NCI-H2081 (cell line): ENCODE results near the gene CDKL1.
"Not testable (repeated sequence)": the region's sequence is repeated elsewhere in the genome, so short reads cannot be mapped to it uniquely, and the experiment has no call there.

Source experiments
- DNase-seq, 2 experiments: peaks; one replicate each; lab custom pipeline; 2025; lab: John Stamatoyannopoulos, UW

CDKL1 gene

DNA sequence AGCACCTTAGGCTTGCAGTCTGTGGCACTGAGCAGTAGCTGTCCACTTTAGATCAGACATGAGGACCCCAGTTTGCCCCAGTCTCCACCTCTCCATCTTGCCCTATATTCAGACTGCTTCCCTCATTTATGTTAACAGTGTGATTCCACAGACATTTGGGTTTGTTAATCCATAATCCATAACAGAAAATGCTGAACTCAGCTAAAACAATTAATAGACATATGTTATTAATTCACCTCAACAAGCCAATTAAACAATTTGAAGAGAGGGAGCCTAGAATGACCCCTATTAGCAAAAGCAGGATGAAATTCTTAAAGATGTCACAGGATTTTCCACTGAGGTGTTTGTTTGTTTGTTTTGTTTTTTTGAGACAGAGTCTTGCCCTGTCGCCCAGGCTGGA is 9.1 kb downstream of the CDKL1 start:
- no peak for DNase-seq

- DNase-seq = no peak
Observed at GRCh38 chr14:50383618-50384225, 13.0 kb downstream of the CDKL1 start.

GRCh38 chr14:50381823-50382287 is 14.8 kb downstream of the CDKL1 start:
- no peak for DNase-seq

- no peak for DNase-seq
Observed at GRCh38 chr14:50381008-50381407, 15.7 kb downstream of the CDKL1 start.

GRCh38 chr14:50380455-50380854 is 16.2 kb downstream of the CDKL1 start:
- no peak for DNase-seq

DNA sequence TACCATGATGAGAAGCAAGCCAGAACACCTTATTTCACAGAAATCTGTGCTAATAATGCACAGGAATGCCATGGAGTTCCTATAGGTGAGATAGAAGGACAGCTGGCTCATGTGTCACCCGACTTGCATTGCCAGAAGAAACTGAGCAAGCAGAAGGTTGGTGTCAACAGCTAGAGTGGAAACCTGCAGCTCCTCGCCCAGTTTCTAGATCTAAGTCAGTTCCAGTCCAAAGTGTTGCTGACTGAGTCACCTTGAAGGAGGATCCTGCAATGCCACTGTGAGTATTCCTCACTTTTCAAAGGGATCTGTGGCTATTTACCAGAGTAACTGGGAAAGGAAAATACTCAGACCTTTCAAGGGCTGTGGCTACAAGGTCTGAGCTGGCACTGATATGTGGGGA is 17.1 kb downstream of the CDKL1 start:
- DNase-seq = no peak

DNA sequence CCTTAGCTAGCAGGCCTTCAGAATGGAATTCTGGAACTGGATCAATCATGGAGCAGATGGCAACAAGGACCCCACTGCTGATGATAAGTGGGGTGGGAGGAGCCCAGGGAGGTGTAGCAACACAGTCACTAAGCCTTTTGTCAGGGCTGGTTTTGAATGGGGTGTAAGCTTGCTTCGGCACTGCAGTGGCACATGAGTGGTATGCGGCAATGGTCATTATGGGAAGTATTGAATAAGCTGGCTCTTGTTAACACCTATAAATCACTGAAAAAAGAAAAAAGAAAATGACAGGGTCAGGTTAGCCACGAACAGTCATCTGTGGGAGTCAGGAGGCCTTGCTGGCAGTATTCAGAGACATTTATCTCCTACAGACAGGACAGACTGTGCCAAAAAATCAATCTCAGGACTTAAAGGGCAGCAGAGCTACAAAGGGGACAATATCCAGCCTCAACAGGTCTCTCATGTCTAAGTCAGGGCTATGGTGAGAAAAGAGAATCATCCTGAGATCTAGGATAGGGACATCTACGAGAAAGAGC is 19.1 kb downstream of the CDKL1 start:
- no peak for DNase-seq

DNA sequence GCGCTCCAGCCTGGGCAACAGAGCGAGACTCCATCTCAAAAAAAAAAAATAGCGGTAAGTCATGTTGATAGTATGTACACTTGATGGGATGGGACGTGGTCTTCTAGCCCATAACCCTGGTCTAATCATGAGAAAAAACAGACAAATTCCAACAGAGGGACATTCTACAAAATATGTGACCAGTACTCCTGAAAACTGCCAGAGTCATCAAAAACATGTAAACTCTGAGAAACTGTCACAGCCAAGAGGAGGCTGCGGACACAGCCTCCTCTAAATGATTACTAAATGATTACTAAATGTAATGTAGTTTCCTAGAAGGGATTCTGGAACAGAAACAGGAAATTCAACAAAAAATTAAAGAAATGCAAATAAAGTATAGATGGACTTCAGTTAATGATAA is 20.9 kb downstream of the CDKL1 start:
- no peak for DNase-seq

DNA sequence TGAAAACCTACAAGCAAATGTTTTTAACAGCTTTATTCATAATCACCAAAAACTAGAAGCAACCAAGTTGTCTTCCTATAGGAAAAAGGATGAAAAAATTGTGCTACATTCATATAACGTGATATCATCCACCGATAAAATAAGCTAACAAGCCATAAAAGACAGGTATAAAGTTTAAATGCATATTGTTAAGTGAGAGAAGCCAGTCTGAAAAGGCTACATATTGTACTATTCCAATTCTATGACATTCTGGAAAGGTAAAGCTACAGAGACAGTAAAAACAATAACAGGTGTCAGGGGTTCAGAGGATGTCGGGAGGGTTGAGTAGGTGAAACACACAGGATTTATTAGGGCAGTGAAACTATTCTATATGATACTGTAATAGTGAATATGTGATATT is 22.7 kb downstream of the CDKL1 start:
- no peak for DNase-seq

DNA sequence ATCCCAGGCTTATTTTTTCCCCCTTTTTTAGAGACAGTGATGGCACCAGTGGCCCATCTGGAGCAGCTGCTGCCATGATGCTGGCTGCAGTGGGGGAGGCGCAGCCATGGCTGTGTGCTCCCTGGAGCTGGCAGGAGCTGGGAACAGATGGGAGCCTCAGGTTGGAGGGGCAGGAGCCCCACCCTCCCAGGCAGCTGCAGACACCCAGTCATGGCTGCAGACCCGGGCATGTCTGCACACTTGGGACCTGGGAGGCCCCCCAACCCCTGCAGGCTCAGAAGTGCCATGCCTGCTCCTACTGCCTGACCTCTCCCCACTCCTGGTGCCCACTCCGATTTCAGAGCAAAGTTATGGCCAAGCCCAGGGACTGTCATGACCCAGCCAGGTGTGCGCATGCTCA is 25.1 kb downstream of the CDKL1 start:
- no peak for DNase-seq

DNA sequence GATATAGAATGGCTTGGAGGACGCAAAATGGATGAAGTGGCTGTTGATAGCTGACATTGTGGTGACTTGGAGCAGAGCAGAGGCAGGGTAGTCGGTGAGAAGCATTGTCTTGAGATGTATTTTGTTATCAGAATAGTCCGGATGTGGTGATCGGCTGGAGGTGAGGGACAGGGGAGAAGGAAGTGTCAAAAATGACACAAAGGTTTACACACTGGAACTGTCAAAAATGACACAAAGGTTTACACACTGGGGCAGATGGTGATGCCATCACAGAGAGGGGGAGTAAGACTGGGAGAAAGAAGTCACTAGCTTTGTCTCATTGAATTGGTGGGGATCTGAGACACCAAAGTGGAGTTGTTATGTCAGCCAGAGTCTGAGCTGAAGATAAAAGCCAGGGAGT is 30.1 kb downstream of the CDKL1 start:
- DNase-seq = no peak

GRCh38 chr14:50366115-50366514 is 30.6 kb downstream of the CDKL1 start:
- no peak for DNase-seq

- not testable (repeated sequence) for DNase-seq
Observed at GRCh38 chr14:50365572-50365971, 31.1 kb downstream of the CDKL1 start.

- no peak for DNase-seq
Observed at GRCh38 chr14:50364792-50365191, 31.9 kb downstream of the CDKL1 start.

- DNase-seq = no peak
Observed at GRCh38 chr14:50363714-50364111, 33.0 kb downstream of the CDKL1 start.

GRCh38 chr14:50362764-50363713 is 33.6 kb downstream of the CDKL1 start:
- DNase-seq = no peak

GRCh38 chr14:50361473-50362403 is 34.9 kb downstream of the CDKL1 start:
- not testable (repeated sequence) for DNase-seq

DNA sequence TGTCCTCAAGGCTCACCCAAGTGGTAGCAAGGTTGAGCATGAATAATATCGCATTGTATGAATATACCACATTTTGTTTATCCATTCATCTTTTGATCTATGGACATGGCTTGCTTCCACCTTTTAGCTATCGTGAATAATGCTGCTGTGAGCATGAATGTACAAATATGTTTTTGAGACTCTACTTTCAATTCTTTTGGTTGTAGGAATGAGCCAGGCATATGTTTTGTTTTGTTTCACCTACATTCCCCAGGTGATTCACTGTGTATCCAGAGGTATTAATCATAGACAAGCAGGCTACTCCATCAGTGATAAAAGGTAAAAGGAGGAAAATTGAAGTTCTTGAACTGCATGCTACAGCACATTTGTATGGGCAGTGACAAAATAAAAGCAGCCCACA is 35.8 kb downstream of the CDKL1 start:
- DNase-seq = no peak

DNA sequence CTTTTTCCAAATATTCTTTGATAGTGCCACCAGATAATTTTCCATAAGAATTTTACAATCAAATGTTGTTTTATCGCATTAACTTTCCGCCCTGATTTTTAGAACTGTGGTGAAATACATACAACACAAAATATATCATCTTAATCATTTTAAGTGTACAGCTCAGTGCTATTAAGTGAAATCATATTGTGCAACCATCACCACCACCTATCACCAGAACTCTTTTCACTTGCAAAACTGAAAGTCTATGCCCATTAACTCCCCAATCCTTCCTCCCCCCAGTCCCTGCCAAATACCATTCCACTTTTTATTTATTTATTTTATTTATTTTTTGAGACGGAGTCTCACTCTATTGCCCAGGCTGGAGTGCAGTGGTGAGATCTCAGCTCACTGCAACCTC is 36.6 kb downstream of the CDKL1 start:
- no peak for DNase-seq

- DNase-seq = no peak
Observed at GRCh38 chr14:50359631-50360030, 37.0 kb downstream of the CDKL1 start.

- no peak for DNase-seq
Observed at GRCh38 chr14:50357753-50358395, 38.8 kb downstream of the CDKL1 start.
